Parathyroid adenoma (tissue), 2 donors: ENCODE measurements around the gene KLK2.

Source experiments
- H2AFZ ChIP-seq: fragments of 300-600 bp; sonication (generic); one replicate; pipeline ENCODE4 v1.7.0; 2017; ENCODE audit warnings: antibody characterized with exemption, mild to moderate bottlenecking
- H3K27ac ChIP-seq: fragments of 300-600 bp; sonication (generic); one replicate; pipeline ENCODE4 v1.7.0; 2017
- H3K27me3 ChIP-seq: fragments of 300-600 bp; sonication (generic); one replicate; pipeline ENCODE4 v1.7.0; 2017; ENCODE audit warnings: low read length; ENCODE audit not compliant: control insufficient read depth, insufficient read depth
- H3K36me3 ChIP-seq: fragments of 300-600 bp; sonication (generic); one replicate; pipeline ENCODE4 v1.7.0; 2017; ENCODE audit warnings: low read length; ENCODE audit not compliant: control insufficient read depth, insufficient read depth
- H3K4me1 ChIP-seq: fragments of 300-600 bp; sonication (generic); one replicate; pipeline ENCODE4 v1.7.0; 2017; ENCODE audit warnings: control low read depth
- H3K4me2 ChIP-seq: fragments of 300-600 bp; sonication (generic); one replicate; pipeline ENCODE4 v1.7.0; 2017; ENCODE audit warnings: low read length
- H3K4me3 ChIP-seq: fragments of 300-600 bp; sonication (generic); one replicate; pipeline ENCODE4 v1.7.0; 2017; ENCODE audit warnings: low read depth, low read length
- H3K79me2 ChIP-seq: fragments of 300-600 bp; sonication (generic); one replicate; pipeline ENCODE4 v1.7.0; 2017; ENCODE audit warnings: control low read depth
- H3K9ac ChIP-seq: fragments of 300-600 bp; sonication (generic); one replicate; pipeline ENCODE4 v1.7.0; 2017; ENCODE audit warnings: mild to moderate bottlenecking
- H3K9me3 ChIP-seq: fragments of 300-600 bp; sonication (generic); one replicate; pipeline ENCODE4 v1.7.0; 2017; ENCODE audit warnings: low read length; ENCODE audit not compliant: control insufficient read depth
- CTCF ChIP-seq: fragments of 300-600 bp; sonication (generic); IDR thresholded peaks from one replicate; pipeline ENCODE4 v1.7.0; 2017; ENCODE audit warnings: antibody characterized with exemption, mild to moderate bottlenecking
- donor health status: primary hyperparathyroidism.

KLK2 gene

GRCh38 chr19:50861496-50862286 is 11.5 kb upstream of the KLK2 start:
- Histone ChIP-seq H3K4me3 (no peak overlapping the region), H3K9ac (no peak overlapping the region), H3K27ac (no peak overlapping the region), H3K4me1 (no peaks in the 10 kb centered on the region), H3K9me3 (no peaks in the 10 kb centered on the region), H3K27me3 (no peaks in the 10 kb centered on the region), H3K4me2 (no peak overlapping the region), H2AFZ (no peak overlapping the region), H3K79me2 (no peaks in the 10 kb centered on the region), H3K36me3 (no peaks in the 10 kb centered on the region)
- TF ChIP-seq CTCF, result no peak

- TF ChIP-seq CTCF, result no peak
- H3K27me3 ChIP-seq, result no peaks in the 10 kb centered on the region
- no peaks in the 10 kb centered on the region for H3K9me3 ChIP-seq
- no peak overlapping the region for H3K4me3 ChIP-seq
- H3K36me3 ChIP-seq, result no peaks in the 10 kb centered on the region
- no peak overlapping the region for H3K27ac ChIP-seq
- H2AFZ ChIP-seq, result no peak overlapping the region
- no peaks in the 10 kb centered on the region for H3K4me1 ChIP-seq
- no peaks in the 10 kb centered on the region for H3K79me2 ChIP-seq
- H3K4me2 ChIP-seq, result no peak overlapping the region
- no peak overlapping the region for H3K9ac ChIP-seq
Observed at GRCh38 chr19:50869479-50869878, 3.8 kb upstream of the KLK2 start.

GRCh38 chr19:50870417-50871089 is 2.7 kb upstream of the KLK2 start:
- Histone ChIP-seq H3K27me3 (no peaks in the 10 kb centered on the region), H3K79me2 (no peaks in the 10 kb centered on the region), H3K4me1 (no peaks in the 10 kb centered on the region), H3K9me3 (no peaks in the 10 kb centered on the region), H3K4me3 (no peak overlapping the region), H2AFZ (no peak overlapping the region), H3K4me2 (no peak overlapping the region), H3K9ac (no peak overlapping the region), H3K36me3 (no peaks in the 10 kb centered on the region), H3K27ac (no peak overlapping the region)
- no peak for TF ChIP-seq CTCF

- Histone ChIP-seq H3K79me2 (no peaks in the 10 kb centered on the region), H3K27ac (no peak overlapping the region), H3K9ac (no peak overlapping the region), H3K27me3 (no peaks in the 10 kb centered on the region), H2AFZ (no peak overlapping the region), H3K4me3 (no peak overlapping the region), H3K9me3 (no peaks in the 10 kb centered on the region), H3K4me2 (no peak overlapping the region), H3K36me3 (no peaks in the 10 kb centered on the region), H3K4me1 (no peaks in the 10 kb centered on the region)
- no peak for TF ChIP-seq CTCF
Observed at GRCh38 chr19:50874211-50874610, 972 bp downstream of the KLK2 start.
